NT2/D1 (cell line): ENCODE measurements around the gene PDCD1.

Experiments used
- SUZ12 ChIP-seq: IDR thresholded peaks from 2 replicates; pipeline ENCODE4 v1.6.1; 2011; ENCODE audit not compliant: insufficient read length, insufficient read depth; ENCODE audit errors: extremely low read depth
- YY1 ChIP-seq: IDR thresholded peaks from 2 replicates; pipeline ENCODE4 v1.6.1; 2011; ENCODE audit not compliant: insufficient read length, insufficient read depth
- ZNF274 ChIP-seq: IDR thresholded peaks from 2 replicates; pipeline ENCODE4 v1.6.1; 2011; ENCODE audit warnings: mild to moderate bottlenecking, low read depth, low read length

DNA sequence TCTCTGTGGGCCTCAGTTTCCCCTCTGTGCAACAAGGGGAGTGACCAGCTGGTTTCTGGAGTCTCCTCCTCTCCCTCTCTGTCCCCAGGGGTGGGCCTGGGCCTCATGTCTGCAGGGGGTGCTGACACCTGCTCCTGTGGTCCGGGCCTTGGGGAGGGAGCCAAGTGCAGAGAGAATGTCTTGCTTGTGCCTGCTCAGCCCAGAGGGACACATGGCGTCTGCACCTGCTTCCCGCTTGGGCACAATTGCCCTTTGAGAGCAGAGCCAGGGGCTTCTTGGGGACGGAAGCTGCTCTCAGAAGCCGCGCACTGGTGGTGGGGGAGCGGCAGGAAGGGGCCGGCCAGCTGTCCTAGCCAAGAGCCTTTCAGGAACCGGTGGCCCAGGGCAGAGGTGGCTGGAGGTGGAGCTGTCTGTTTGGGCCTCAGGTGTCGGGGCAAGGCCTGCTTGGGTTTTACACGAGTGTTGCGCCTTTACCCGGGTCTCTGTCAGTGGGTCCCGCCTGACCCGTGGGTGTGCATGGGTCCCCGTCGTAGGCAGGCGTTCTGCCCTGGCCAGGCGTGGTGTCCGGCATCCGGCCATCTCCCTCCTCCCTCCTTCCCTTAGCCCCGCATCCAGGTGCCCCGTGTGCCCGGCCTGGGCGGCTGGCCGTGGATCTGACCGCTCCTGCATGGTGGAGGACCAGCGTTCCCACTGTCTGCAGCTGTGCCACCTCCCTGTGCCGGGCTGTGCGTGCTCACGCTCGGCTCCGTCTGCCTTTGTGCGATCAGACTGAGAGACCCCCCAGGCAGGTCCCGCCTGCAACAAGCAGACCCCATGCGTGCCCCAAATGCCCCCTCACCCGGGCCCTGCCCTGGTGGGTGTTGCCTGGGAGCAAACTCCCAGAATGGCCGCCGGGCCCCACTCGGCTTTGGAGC is 45.7 kb downstream of the PDCD1 start:
- TF ChIP-seq ZNF274 = no peak
- TF ChIP-seq SUZ12 = no peak
- TF ChIP-seq YY1 = no peak
